ENCODE results near the gene KHK. TPM values are rescaled to one million over a fixed set of nuclear protein-coding genes. Genes with fewer than 3 reads are reported as not detected.

KHK gene
- polyA plus RNA-seq, 2 of the 4 experiments (the other 2 are of a cell fraction), result 4.2 to 7.6 TPM

DNA sequence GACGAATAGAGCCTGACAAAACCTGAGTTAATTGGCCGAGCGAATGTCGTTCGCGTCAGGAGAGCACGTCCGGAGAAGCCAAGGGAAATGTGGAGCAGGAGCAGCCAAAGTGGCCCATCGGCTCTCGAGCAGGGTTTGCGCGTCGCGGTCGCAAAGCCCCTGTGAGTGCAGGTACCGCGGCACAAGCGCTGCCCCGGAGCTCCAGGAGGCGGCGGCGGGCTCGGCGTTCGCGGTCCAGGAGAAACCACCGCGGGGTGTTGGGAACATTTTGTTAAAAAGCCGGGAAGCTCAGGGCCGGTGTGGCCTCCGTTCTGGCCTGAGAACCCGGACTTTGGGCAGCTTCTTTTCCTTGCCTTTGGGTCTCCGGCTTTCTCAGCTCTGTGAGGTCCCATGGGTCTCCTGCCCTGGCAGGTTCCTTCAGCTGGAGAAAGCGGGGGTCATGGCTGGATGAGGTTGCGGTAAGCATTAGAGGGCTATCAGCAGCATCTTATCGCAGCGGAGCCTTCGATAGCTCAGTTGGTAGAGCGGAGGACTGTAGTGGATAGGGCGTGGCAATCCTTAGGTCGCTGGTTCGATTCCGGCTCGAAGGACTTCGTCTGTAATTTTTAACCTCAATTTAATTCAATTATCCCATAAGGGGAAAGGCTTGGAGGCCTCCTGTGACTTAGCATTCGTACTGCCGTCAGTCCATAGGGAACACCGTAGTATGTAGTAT, 36.1 kb upstream of the KHK start (continued):
- TF ChIP-seq, protein P1, sequence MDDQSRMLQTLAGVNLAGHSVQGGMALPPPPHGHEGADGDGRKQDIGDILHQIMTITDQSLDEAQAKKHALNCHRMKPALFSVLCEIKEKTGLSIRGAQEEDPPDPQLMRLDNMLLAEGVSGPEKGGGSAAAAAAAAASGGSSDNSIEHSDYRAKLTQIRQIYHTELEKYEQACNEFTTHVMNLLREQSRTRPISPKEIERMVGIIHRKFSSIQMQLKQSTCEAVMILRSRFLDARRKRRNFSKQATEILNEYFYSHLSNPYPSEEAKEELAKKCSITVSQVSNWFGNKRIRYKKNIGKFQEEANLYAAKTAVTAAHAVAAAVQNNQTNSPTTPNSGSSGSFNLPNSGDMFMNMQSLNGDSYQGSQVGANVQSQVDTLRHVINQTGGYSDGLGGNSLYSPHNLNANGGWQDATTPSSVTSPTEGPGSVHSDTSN (IDR thresholded peaks at IDR 0.05), result no peak; the same call in 1 of the 2 replicates
- TF ChIP-seq RARB (CRISPR knock-in tag; IDR thresholded peaks at IDR 0.05), result no peak; the same call in 1 of the 2 replicates
- TF ChIP-seq HOXA7 (CRISPR knock-in tag; IDR thresholded peaks at IDR 0.05), result no peak
- no peak for TF ChIP-seq JUNB (IDR thresholded peaks at IDR 0.05)
- TF ChIP-seq, protein P2, sequence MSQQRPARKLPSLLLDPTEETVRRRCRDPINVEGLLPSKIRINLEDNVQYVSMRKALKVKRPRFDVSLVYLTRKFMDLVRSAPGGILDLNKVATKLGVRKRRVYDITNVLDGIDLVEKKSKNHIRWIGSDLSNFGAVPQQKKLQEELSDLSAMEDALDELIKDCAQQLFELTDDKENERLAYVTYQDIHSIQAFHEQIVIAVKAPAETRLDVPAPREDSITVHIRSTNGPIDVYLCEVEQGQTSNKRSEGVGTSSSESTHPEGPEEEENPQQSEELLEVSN (IDR thresholded peaks at IDR 0.05; ENCODE audit: borderline replicate concordance, low read depth), result no peak
- TF ChIP-seq, protein P3, sequence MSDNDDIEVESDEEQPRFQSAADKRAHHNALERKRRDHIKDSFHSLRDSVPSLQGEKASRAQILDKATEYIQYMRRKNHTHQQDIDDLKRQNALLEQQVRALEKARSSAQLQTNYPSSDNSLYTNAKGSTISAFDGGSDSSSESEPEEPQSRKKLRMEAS (IDR thresholded peaks at IDR 0.05), result peak; percentile 57
- TF ChIP-seq NFE2L2 (conservative IDR thresholded peaks at IDR 0.05; ENCODE audit: low read length), result no peak
- TF ChIP-seq, protein P4, sequence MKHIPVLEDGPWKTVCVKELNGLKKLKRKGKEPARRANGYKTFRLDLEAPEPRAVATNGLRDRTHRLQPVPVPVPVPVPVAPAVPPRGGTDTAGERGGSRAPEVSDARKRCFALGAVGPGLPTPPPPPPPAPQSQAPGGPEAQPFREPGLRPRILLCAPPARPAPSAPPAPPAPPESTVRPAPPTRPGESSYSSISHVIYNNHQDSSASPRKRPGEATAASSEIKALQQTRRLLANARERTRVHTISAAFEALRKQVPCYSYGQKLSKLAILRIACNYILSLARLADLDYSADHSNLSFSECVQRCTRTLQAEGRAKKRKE (CRISPR knock-in tag; IDR thresholded peaks at IDR 0.05; ENCODE audit: low read depth), result no peak
- no peak for TF ChIP-seq RAD21 (conservative IDR thresholded peaks at IDR 0.05 in 1 of 2, IDR thresholded peaks at IDR 0.05 in 1 of 2)
- TF ChIP-seq, protein P5, sequence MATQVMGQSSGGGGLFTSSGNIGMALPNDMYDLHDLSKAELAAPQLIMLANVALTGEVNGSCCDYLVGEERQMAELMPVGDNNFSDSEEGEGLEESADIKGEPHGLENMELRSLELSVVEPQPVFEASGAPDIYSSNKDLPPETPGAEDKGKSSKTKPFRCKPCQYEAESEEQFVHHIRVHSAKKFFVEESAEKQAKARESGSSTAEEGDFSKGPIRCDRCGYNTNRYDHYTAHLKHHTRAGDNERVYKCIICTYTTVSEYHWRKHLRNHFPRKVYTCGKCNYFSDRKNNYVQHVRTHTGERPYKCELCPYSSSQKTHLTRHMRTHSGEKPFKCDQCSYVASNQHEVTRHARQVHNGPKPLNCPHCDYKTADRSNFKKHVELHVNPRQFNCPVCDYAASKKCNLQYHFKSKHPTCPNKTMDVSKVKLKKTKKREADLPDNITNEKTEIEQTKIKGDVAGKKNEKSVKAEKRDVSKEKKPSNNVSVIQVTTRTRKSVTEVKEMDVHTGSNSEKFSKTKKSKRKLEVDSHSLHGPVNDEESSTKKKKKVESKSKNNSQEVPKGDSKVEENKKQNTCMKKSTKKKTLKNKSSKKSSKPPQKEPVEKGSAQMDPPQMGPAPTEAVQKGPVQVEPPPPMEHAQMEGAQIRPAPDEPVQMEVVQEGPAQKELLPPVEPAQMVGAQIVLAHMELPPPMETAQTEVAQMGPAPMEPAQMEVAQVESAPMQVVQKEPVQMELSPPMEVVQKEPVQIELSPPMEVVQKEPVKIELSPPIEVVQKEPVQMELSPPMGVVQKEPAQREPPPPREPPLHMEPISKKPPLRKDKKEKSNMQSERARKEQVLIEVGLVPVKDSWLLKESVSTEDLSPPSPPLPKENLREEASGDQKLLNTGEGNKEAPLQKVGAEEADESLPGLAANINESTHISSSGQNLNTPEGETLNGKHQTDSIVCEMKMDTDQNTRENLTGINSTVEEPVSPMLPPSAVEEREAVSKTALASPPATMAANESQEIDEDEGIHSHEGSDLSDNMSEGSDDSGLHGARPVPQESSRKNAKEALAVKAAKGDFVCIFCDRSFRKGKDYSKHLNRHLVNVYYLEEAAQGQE (IDR thresholded peaks at IDR 0.05), result no peak; the same call in 1 of the 2 replicates
- TF ChIP-seq NR3C1 (IDR thresholded peaks at IDR 0.05), result no peak
- TF ChIP-seq FOXS1 (CRISPR knock-in tag; IDR thresholded peaks at IDR 0.05), result no peak
- TF ChIP-seq GATA3 (IDR thresholded peaks at IDR 0.05; ENCODE audit: borderline replicate concordance), result 0 out of 2 replicates have a peak, but pooled peaks have one; percentile 39
- TF ChIP-seq, protein P6, sequence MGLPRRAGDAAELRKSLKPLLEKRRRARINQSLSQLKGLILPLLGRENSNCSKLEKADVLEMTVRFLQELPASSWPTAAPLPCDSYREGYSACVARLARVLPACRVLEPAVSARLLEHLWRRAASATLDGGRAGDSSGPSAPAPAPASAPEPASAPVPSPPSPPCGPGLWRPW (IDR thresholded peaks at IDR 0.05), result no peak
- TF ChIP-seq EHF (CRISPR knock-in tag; IDR thresholded peaks at IDR 0.05), result no peak
- peak; percentile 15; the same call in 2 of the 3 replicates for TF ChIP-seq SMC3 (IDR thresholded peaks at IDR 0.05)
- TF ChIP-seq EP300 (IDR thresholded peaks at IDR 0.05), result no peak
- peak; percentile 69; the same call in 1 of the 2 replicates for TF ChIP-seq HOXB5 (CRISPR knock-in tag; IDR thresholded peaks at IDR 0.05)
- TF ChIP-seq FOSB (CRISPR knock-in tag; IDR thresholded peaks at IDR 0.05), result peak; percentile 77
- TF ChIP-seq NPAS2 (CRISPR knock-in tag; IDR thresholded peaks at IDR 0.05; ENCODE audit: borderline replicate concordance), result no peak
- TF ChIP-seq ZC3H11A (IDR thresholded peaks at IDR 0.05), result no peak
- no peak for TF ChIP-seq KDM1A (IDR thresholded peaks at IDR 0.05; ENCODE audit: low read depth)
- TF ChIP-seq CEBPB (IDR thresholded peaks at IDR 0.05), result peak in 1 of 2 experiments; percentile 45; a peak in 1 of 4 replicates

Measured in A549 (cell line).